ENCODE measurements around the gene LRRC71. TPM values are rescaled to one million over a fixed set of nuclear protein-coding genes. Genes with fewer than 3 reads are reported as not detected.

The LRRC71 gene
- total RNA-seq, 4 donors from 2014 or later = 0.60 to 0.78 (median 0.66) TPM; not detected in 1

DNA sequence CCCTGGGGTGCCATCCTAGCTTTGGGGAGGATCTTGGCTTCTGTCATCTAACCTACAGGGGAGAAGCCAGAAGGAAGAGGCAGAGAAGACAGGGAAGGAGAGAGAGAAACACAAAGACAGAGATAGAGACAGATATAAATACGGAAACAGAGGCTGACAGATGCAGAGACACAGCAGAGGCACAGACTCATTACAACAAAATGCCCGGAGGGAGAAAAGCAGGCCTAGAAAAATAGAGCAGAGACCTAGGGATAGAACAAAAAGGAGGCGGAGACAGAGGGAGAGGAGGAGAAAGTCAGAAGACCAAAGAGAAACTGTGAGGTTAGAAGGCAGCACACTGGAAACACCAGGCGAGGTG lies 25.0 kb upstream of the LRRC71 start:
- H3K27me3 ChIP-seq = peaks cover 0 to 21% of the 10 kb centered on the region in 2 donors

DNA sequence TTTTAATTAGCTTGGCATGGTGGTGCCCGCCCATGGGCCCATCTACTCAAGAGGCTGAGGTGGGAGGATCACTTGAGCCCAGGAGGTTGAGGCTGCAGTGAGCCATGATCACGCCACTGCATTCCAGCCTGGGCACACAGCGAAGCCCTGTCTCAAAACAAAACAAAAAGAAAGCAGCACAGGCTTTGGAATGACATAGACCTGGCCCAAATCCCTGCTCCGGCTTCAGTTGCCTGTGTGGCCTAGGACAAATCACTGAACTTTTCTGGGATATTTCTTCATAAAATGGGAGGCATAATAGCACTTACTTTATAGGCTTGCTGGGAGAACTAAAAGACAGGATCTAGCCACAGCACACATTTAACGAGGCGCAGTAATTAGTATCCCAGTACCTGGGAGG lies 24.5 kb upstream of the LRRC71 start:
- Histone ChIP-seq H3K9me3 (no peaks in the 10 kb centered on the region), H3K27ac (peak overlapping the region; percentile 2 to 97 (median 86)), H3K4me1 (peaks cover 0 to 87% (median 40%) of the 10 kb centered on the region in 4 donors), H3K36me3 (no peaks in the 10 kb centered on the region), H3K27me3 (peaks cover 0 to 21% of the 10 kb centered on the region in 2 donors), H3K4me3 (peak overlapping the region in 1 of 4 donors; percentile 55)
- no peak for DNase-seq (ENCODE audit: low spot score in 2 of 2)
- TF ChIP-seq, protein P1, sequence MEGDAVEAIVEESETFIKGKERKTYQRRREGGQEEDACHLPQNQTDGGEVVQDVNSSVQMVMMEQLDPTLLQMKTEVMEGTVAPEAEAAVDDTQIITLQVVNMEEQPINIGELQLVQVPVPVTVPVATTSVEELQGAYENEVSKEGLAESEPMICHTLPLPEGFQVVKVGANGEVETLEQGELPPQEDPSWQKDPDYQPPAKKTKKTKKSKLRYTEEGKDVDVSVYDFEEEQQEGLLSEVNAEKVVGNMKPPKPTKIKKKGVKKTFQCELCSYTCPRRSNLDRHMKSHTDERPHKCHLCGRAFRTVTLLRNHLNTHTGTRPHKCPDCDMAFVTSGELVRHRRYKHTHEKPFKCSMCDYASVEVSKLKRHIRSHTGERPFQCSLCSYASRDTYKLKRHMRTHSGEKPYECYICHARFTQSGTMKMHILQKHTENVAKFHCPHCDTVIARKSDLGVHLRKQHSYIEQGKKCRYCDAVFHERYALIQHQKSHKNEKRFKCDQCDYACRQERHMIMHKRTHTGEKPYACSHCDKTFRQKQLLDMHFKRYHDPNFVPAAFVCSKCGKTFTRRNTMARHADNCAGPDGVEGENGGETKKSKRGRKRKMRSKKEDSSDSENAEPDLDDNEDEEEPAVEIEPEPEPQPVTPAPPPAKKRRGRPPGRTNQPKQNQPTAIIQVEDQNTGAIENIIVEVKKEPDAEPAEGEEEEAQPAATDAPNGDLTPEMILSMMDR (IDR thresholded peaks at IDR 0.05) = no peak
- TF ChIP-seq EP300 (IDR thresholded peaks at IDR 0.05) (no peak), POLR2A (IDR thresholded peaks at IDR 0.05) (no peak)
- 67 to 79% methylated on average over 6 of the region's 6 CpGs for WGBS, 2 donors

More for the DNA sequence above, 25.0 kb upstream of the LRRC71 start:
- DNase-seq (ENCODE audit: low spot score in 2 of 2) = peak in 1 of 2 donors; percentile 40
- H3K36me3 ChIP-seq = no peaks in the 10 kb centered on the region
- peaks cover 0 to 82% (median 38%) of the 10 kb centered on the region in 4 donors for H3K4me1 ChIP-seq
- H3K4me3 ChIP-seq = peak overlapping the region in 2 of 4 donors; percentile 30 to 55
- no peaks in the 10 kb centered on the region for H3K9me3 ChIP-seq
- WGBS, 2 donors = 46 to 51% methylated on average over 4 of the region's 4 CpGs
- H3K27ac ChIP-seq = peak overlapping the region; percentile 78 to 97 (median 86)
- TF ChIP-seq POLR2A (IDR thresholded peaks at IDR 0.05) (no peak), EP300 (IDR thresholded peaks at IDR 0.05) (no peak)

DNA sequence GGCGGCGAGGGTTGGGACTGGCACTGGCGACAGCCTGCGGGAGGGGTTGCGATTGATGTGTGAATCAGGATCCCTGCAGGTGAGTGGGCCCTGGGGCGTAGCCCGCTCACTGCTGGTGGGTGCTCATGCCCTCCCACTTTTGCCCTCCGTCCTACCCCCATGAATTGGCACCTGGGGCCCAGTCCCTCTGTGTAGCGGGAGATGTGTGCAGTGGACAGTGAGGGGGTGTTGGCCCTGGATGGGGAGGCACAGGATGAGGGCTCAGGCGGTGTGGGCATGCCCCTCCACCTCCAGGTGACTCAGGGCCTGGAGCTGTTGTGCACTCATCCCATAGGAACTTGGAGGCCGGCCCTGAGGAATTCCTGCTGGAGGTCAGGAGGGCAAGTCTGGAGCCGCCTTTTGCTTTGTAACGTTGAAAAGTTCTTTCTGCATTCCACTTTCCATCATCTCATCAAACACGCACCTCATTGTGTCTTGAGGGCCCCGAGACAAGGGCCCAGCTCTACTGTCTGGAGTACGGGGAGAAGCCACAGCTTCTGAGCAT lies 23.9 kb upstream of the LRRC71 start:
- no peak for DNase-seq (ENCODE audit: low spot score in 2 of 2)
- H3K4me3 ChIP-seq = peak overlapping the region in 1 of 4 donors; percentile 3
- TF ChIP-seq, protein P1 (IDR thresholded peaks at IDR 0.05) = no peak
- TF ChIP-seq EP300 (IDR thresholded peaks at IDR 0.05) (no peak), POLR2A (IDR thresholded peaks at IDR 0.05) (no peak)
- peaks cover 0 to 93% (median 45%) of the 10 kb centered on the region in 4 donors for H3K4me1 ChIP-seq
- no peaks in the 10 kb centered on the region for H3K36me3 ChIP-seq
- H3K9me3 ChIP-seq = no peaks in the 10 kb centered on the region
- H3K27me3 ChIP-seq = peaks cover 0 to 21% of the 10 kb centered on the region in 2 donors
- peak overlapping the region; percentile 38 to 97 (median 77) for H3K27ac ChIP-seq
- 68 to 72% methylated on average over 15 to 16 of the region's 16 CpGs for WGBS, 2 donors

DNA sequence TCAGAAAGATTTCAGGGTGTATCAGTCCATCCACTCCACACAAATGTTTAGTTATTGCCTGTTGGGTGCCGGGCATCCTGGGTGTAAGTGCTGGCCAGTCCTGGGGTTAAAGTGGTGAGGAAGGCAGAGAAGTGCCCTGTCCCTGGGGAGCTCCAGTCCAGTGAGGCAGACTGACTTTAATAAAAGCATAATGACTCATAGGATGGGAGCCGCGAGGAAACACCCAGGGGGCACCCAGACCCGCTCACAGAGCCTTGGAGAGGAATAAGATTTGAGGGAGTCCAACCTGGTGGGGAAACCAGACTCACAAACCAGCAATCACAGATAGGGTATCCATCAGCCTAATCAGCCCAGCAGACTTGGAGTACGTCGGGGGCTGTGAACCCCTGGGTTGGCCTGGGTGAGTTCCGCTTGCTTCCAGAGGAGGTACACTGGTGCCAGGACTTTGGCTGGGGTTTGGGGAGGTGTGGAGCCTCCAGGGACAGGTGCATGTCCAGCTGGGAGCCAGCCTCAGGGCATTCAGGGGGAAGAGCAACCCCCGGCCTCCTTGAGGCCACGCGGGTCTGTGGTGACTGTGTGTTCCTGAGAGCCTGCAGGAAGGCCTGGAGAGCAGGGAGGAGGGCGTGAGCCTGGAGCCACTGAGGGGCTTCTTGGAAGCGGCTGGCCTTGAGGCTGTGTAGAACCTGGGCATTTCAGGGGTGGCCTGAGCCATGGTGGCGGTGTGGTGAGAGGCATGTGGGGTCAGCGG lies 23.2 kb upstream of the LRRC71 start:
- no peak for DNase-seq (ENCODE audit: low spot score in 2 of 2)
- Histone ChIP-seq H3K9me3 (no peaks in the 10 kb centered on the region), H3K4me1 (peaks cover 0 to 96% (median 51%) of the 10 kb centered on the region in 4 donors), H3K4me3 (peak overlapping the region in 1 of 4 donors; percentile 11), H3K27ac (peak overlapping the region; percentile 38 to 97 (median 77)), H3K36me3 (no peaks in the 10 kb centered on the region), H3K27me3 (peaks cover 0 to 21% of the 10 kb centered on the region in 2 donors)
- TF ChIP-seq, protein P1 (IDR thresholded peaks at IDR 0.05) = no peak
- TF ChIP-seq EP300 (IDR thresholded peaks at IDR 0.05) (no peak), POLR2A (IDR thresholded peaks at IDR 0.05) (no peak)
- WGBS, 2 donors = 52 to 64% methylated on average over 13 of the region's 14 CpGs

DNA sequence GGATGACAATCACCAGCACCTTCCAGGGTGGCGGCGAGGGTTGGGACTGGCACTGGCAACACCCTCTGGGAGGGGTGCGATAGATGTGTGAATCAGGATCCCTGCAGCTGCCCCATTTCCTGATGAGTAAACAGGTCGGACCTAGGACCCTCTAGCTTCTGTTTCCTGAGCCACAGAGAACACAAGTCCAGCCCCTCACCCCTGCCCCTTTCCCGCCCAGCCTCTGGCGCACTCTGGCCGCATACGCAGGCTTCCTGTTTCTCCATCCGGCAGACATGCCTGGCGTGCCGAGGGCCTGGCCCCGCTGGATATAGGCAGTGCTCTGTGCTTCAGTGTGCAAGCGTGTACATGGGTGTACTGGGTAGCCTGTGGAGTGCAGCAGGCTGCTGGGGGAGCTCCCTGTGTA lies 22.3 kb upstream of the LRRC71 start:
- H3K27ac ChIP-seq = peak overlapping the region; percentile 38 to 97 (median 77)
- TF ChIP-seq EP300 (IDR thresholded peaks at IDR 0.05) (peak in 1 of 2 donors; percentile 47), POLR2A (IDR thresholded peaks at IDR 0.05) (no peak)
- TF ChIP-seq, protein P1 (IDR thresholded peaks at IDR 0.05) = no peak
- H3K9me3 ChIP-seq = no peaks in the 10 kb centered on the region
- H3K4me1 ChIP-seq = peaks cover 0 to 96% (median 53%) of the 10 kb centered on the region in 4 donors
- no peaks in the 10 kb centered on the region for H3K36me3 ChIP-seq
- peak overlapping the region in 2 of 4 donors; percentile 9 to 11 for H3K4me3 ChIP-seq
- DNase-seq (ENCODE audit: low spot score in 2 of 2) = peak in 1 of 2 donors; percentile 27
- peaks cover 0 to 15% of the 10 kb centered on the region in 2 donors for H3K27me3 ChIP-seq
- 11 to 20% methylated on average over 13 of the region's 13 CpGs for WGBS, 2 donors
